Transverse colon (tissue), 4 donors: Measurements from ENCODE around the gene CCNO. TPM values are rescaled to one million over a fixed set of nuclear protein-coding genes. Genes with fewer than 3 reads are reported as not detected.
A peak's percentile ranks its signal among the peaks of the same experiment; 100 is the strongest.

Experiments
- DNase-seq: peaks from one replicate; pipeline ENCODE4 v3.0.0-alpha.2; 2019
- H3K27ac ChIP-seq, 4 donors: fragments of 200-600 bp; sonication (generic); 2 replicates each; pipeline ENCODE4 v1.5.1; 2016 to 2018; ENCODE audit warnings: inconsistent platforms in 4 of 4
- H3K27me3 ChIP-seq: fragments of 200-600 bp; sonication (generic); 2 replicates; pipeline ENCODE4 v1.5.1; 2017; ENCODE audit warnings: inconsistent platforms
- H3K36me3 ChIP-seq, 4 donors: fragments of 200-600 bp; sonication (generic); 2 replicates each; pipeline ENCODE4 v1.5.1; 2017 to 2019; ENCODE audit warnings: inconsistent platforms in 4 of 4
- H3K4me1 ChIP-seq, 4 donors: fragments of 200-600 bp; sonication (generic); 2 replicates each; pipeline ENCODE4 v1.5.1; 2017 to 2020; ENCODE audit warnings: inconsistent platforms in 4 of 4
- H3K4me3 ChIP-seq, 4 donors: fragments of 200-600 bp; sonication (generic); 1 replicate in 1 of 4; 2 replicates in 3 of 4; pipeline versions ENCODE4 v1.5.1 to v1.6.1; 2017 to 2019; ENCODE audit warnings: inconsistent platforms in 4 of 4
- H3K9me3 ChIP-seq, 2 donors: fragments of 200-600 bp; sonication (generic); 2 replicates each; pipeline ENCODE4 v1.5.1; 2017 to 2019; ENCODE audit warnings: inconsistent platforms in 2 of 2
- CTCF ChIP-seq, 5 experiments: fragments of 200-600 bp in 3 of 5; fragments of 450-650 bp in 2 of 5; sonication (generic) in 3 of 5; IDR thresholded peaks; 1 replicate in 2 of 5; 2 replicates in 3 of 5; pipeline ENCODE4 v1.5.1; 2016 to 2017; ENCODE audit warnings: antibody characterized with exemption in 5 of 5, inconsistent platforms in 3 of 5, mild to moderate bottlenecking in 2 of 5, moderate library complexity in 1 of 5
- EP300 ChIP-seq: sonication (generic); formaldehyde crosslinking; IDR thresholded peaks from one replicate; pipeline ENCODE4 v1.6.1; 2017; ENCODE audit warnings: antibody characterized with exemption, low read depth
- POLR2A ChIP-seq: fragments of 450-650 bp; IDR thresholded peaks from one replicate; pipeline ENCODE4 v1.6.1; 2016; ENCODE audit warnings: antibody characterized with exemption, mild to moderate bottlenecking, moderate library complexity
- POLR2AphosphoS5 ChIP-seq, 3 donors: sonication (generic); formaldehyde crosslinking; IDR thresholded peaks; one replicate each; pipeline ENCODE4 v1.6.1; 2016; ENCODE audit warnings: antibody characterized with exemption in 3 of 3
- WGBS, 2 donors: methylation state at CpG; one replicate each; pipeline ENCODE4 v1.1.5; 2018; ENCODE audit warnings: low coverage in 1 of 2; 5-methylcytosine and 5-hydroxymethylcytosine counted together
- in situ Hi-C, 4 donors: fragments of 200-750 bp; cut with MboI; loops; one replicate each; pipeline versions ENCODE4 v1.15.0 to v1.15.1; 2017; ENCODE audit warnings: low sequenced_read_pairs in 3 of 4, low pct_ligation_motif_present in 1 of 4, low pct_unique_long_range_greater_than_20kb in 1 of 4
- intact Hi-C: fragments of 100-400 bp; cut with DNase I; formaldehyde crosslinking; loops from one replicate; pipeline ENCODE4 v1.15.1; 2023; ENCODE audit warnings: low total_unique reads
- total RNA-seq, 4 donors: library from RNA; depleted of rRNA; stranded (reverse); fragments of >200 nt; gene quantifications; one replicate each; pipeline ENCODE4 v1.1.0, GENCODE V29; 2016

CCNO gene
- total RNA-seq = 1 to 10 TPM in 3 of 4 donors, under 1 TPM in 1; 0.80 to 6.0 (median 2.8) TPM

GRCh38 chr5:55232985-55233928 lies at the start of gene CCNO:
Gene CCNO, minus strand, starts transcription at chr5:55233608. Its CDS starts 85 bp downstream, at chr5:55233523.
- in situ Hi-C loops = loop anchor here in 2 of 4 donors (10.0 kb wide), 1 partner anchor 58 kb away; the partner anchor contains the start of gene CDC20B (in 2 of the 2)
- intact Hi-C loops = no loop called here
- Histone ChIP-seq H3K9me3 (no peaks in the 10 kb centered on the region), H3K27me3 (peaks cover 96% of the 10 kb centered on the region), H3K4me3 (peak within 1 kb of the TSS; percentile 30 to 63 (median 36)), H3K27ac (peak within 1 kb of the TSS; percentile 19 to 75 (median 47)), H3K36me3 (no peaks in the 10 kb centered on the region), H3K4me1 (peaks cover 16 to 42% (median 41%) of the 10 kb centered on the region in 4 donors)
- peak; percentile 80 for DNase-seq
- WGBS, 2 donors = 1% methylated on average over 52 of the region's 106 CpGs; no CpG with 5 or more reads in 1 of the 2 donors
- TF ChIP-seq EP300 (no peak), POLR2AphosphoS5 (IDR thresholded peaks at IDR 0.05) (peak in 2 of 3 donors; percentile 33 to 35)

GRCh38 chr5:55278778-55279177 lies 45.4 kb upstream of the CCNO start:
- Histone ChIP-seq H3K4me3 (no peak overlapping the region), H3K4me1 (no peaks in the 10 kb centered on the region), H3K36me3 (peaks cover 0 to 79% (median 28%) of the 10 kb centered on the region in 4 donors), H3K27me3 (no peaks in the 10 kb centered on the region), H3K9me3 (no peaks in the 10 kb centered on the region), H3K27ac (no peak overlapping the region)
- TF ChIP-seq POLR2AphosphoS5 (IDR thresholded peaks at IDR 0.05) (no peak), POLR2A (no peak)
- in situ Hi-C loops (no loop called here), intact Hi-C loops (no loop called here)
- 93 to 94% methylated on average over 4 of the region's 4 CpGs for WGBS, 2 donors
- DNase-seq = no peak

GRCh38 chr5:55276771-55277170 lies 43.4 kb upstream of the CCNO start:
- no peak overlapping the region for H3K27ac ChIP-seq
- no peaks in the 10 kb centered on the region for H3K9me3 ChIP-seq
- no peak for TF ChIP-seq EP300
- DNase-seq = no peak
- in situ Hi-C loops = no loop called here
- 82 to 83% methylated on average over 1 of the region's 1 CpG for WGBS, 2 donors
- intact Hi-C loops = no loop called here
- H3K4me1 ChIP-seq = no peaks in the 10 kb centered on the region
- H3K4me3 ChIP-seq = no peak overlapping the region
- peaks cover 0 to 74% (median 26%) of the 10 kb centered on the region in 4 donors for H3K36me3 ChIP-seq
- H3K27me3 ChIP-seq = no peaks in the 10 kb centered on the region

GRCh38 chr5:55258339-55258738 lies 24.9 kb upstream of the CCNO start:
- intact Hi-C loops = no loop called here
- H3K9me3 ChIP-seq = no peaks in the 10 kb centered on the region

GRCh38 chr5:55254802-55255201 lies 21.4 kb upstream of the CCNO start:
- no peak overlapping the region for H3K27ac ChIP-seq
- H3K4me3 ChIP-seq = no peak overlapping the region
- peaks cover 0 to 33% (median 16%) of the 10 kb centered on the region in 4 donors for H3K36me3 ChIP-seq
- no peaks in the 10 kb centered on the region for H3K4me1 ChIP-seq
- DNase-seq = no peak
- in situ Hi-C loops = no loop called here
- no peak for TF ChIP-seq POLR2A
- TF ChIP-seq CTCF (IDR thresholded peaks at IDR 0.05) = no peak
- TF ChIP-seq POLR2AphosphoS5 (IDR thresholded peaks at IDR 0.05) = no peak
- no peak for TF ChIP-seq EP300
- no peaks in the 10 kb centered on the region for H3K27me3 ChIP-seq
- no peaks in the 10 kb centered on the region for H3K9me3 ChIP-seq
- intact Hi-C loops = no loop called here
- WGBS, 2 donors = 91% methylated on average over 4 of the region's 4 CpGs

More at GRCh38 chr5:55258339-55258738, 24.9 kb upstream of the CCNO start:
- in situ Hi-C loops = no loop called here
- no peak for DNase-seq
- Histone ChIP-seq H3K27me3 (no peaks in the 10 kb centered on the region), H3K4me3 (no peak overlapping the region), H3K36me3 (peaks cover 0 to 53% (median 24%) of the 10 kb centered on the region in 4 donors), H3K4me1 (no peaks in the 10 kb centered on the region), H3K27ac (no peak overlapping the region)
- WGBS, 2 donors = 94% methylated on average over 3 of the region's 3 CpGs; no CpG with 5 or more reads in 1 of the 2 donors
- TF ChIP-seq EP300 (no peak), CTCF (IDR thresholded peaks at IDR 0.05) (no peak), POLR2A (no peak), POLR2AphosphoS5 (IDR thresholded peaks at IDR 0.05) (no peak)
